Measurements from ENCODE around the gene ZNF655. TPM values are rescaled to one million over a fixed set of nuclear protein-coding genes. Genes with fewer than 3 reads are reported as not detected.
"Not testable (repeated sequence)": the region's sequence is repeated elsewhere in the genome, so short reads cannot be mapped to it uniquely, and the experiment has no call there.

ZNF655 gene
- total RNA-seq, 4 donors from 2014 or later = 37.1 to 142 (median 99.9) TPM

GRCh38 chr7:99543081-99543671 lies 15.3 kb upstream of the ZNF655 start:
- intact Hi-C loops (cut with DNase I; ENCODE audit: low total_unique reads) = no loop called here
- H3K4me3 ChIP-seq = no peak overlapping the region
- H3K36me3 ChIP-seq = no peaks in the 10 kb centered on the region
- H3K27me3 ChIP-seq = no peaks in the 10 kb centered on the region
- no peak for DNase-seq
- TF ChIP-seq CTCF (IDR thresholded peaks at IDR 0.05) (no peak), POLR2A (IDR thresholded peaks at IDR 0.05) (no peak)
- H3K4me1 ChIP-seq = no peaks in the 10 kb centered on the region
- H3K27ac ChIP-seq = no peak overlapping the region
- peaks cover 0 to 14% of the 10 kb centered on the region in 2 donors for H3K9me3 ChIP-seq

GRCh38 chr7:99543916-99544315 lies 14.5 kb upstream of the ZNF655 start:
- intact Hi-C loops (cut with DNase I; ENCODE audit: low total_unique reads) = no loop called here
- H3K4me3 ChIP-seq = no peak overlapping the region

GRCh38 chr7:99545308-99545707 lies 13.1 kb upstream of the ZNF655 start:
- H3K27me3 ChIP-seq; H3K36me3 ChIP-seq; H3K27ac ChIP-seq; DNase-seq; H3K4me1 ChIP-seq; intact Hi-C loops (cut with DNase I; ENCODE audit: low total_unique reads); H3K4me3 ChIP-seq: not testable (repeated sequence)
- H3K9me3 ChIP-seq = peaks cover 0 to 15% of the 10 kb centered on the region in 2 donors

More at GRCh38 chr7:99543916-99544315, 14.5 kb upstream of the ZNF655 start:
- Histone ChIP-seq H3K27me3 (no peaks in the 10 kb centered on the region), H3K27ac (no peak overlapping the region), H3K36me3 (no peaks in the 10 kb centered on the region), H3K9me3 (peaks cover 0 to 18% of the 10 kb centered on the region in 2 donors), H3K4me1 (no peaks in the 10 kb centered on the region)
- no peak for DNase-seq
- TF ChIP-seq POLR2A (IDR thresholded peaks at IDR 0.05) (no peak), CTCF (IDR thresholded peaks at IDR 0.05) (no peak)

- H3K36me3 ChIP-seq; intact Hi-C loops (cut with DNase I; ENCODE audit: low total_unique reads); H3K27me3 ChIP-seq; DNase-seq; H3K4me1 ChIP-seq; H3K4me3 ChIP-seq; H3K27ac ChIP-seq: not testable (repeated sequence)
- peaks cover 0 to 11% of the 10 kb centered on the region in 2 donors for H3K9me3 ChIP-seq
Observed at GRCh38 chr7:99549545-99549944, 8.9 kb upstream of the ZNF655 start.

- Histone ChIP-seq H3K27ac (peak overlapping the region; percentile 82 to 87), H3K9me3 (peaks cover 0 to 5% of the 10 kb centered on the region in 2 donors), H3K4me1 (peaks cover 0 to 8% of the 10 kb centered on the region in 2 donors), H3K36me3 (no peaks in the 10 kb centered on the region), H3K4me3 (peak overlapping the region; percentile 86 to 92), H3K27me3 (no peaks in the 10 kb centered on the region)
- intact Hi-C loops (cut with DNase I; ENCODE audit: low total_unique reads) = loop anchor here (5.0 kb wide), 1 partner anchor 49 kb away; the partner anchor contains the start of genes ZKSCAN5 and ZNF394
- TF ChIP-seq POLR2A (IDR thresholded peaks at IDR 0.05) = no peak
- TF ChIP-seq CTCF (IDR thresholded peaks at IDR 0.05) = no peak
- no peak for DNase-seq
Observed at GRCh38 chr7:99551334-99551733, 7.1 kb upstream of the ZNF655 start.

GRCh38 chr7:99551767-99552463 lies 6.5 kb upstream of the ZNF655 start, which contains the start of gene FAM200A:
Gene FAM200A, minus strand, starts transcription at chr7:99552114. Its CDS starts 3,707 bp downstream, at chr7:99548407.
- peak; percentile 88 to 89 for DNase-seq
- TF ChIP-seq CTCF (IDR thresholded peaks at IDR 0.05) (no peak), POLR2A (IDR thresholded peaks at IDR 0.05) (peak in 1 of 2 donors; percentile 79)
- intact Hi-C loops (cut with DNase I; ENCODE audit: low total_unique reads) = loop anchor here (5.0 kb wide), 1 partner anchor 50 kb away; the partner anchor contains the start of genes ZKSCAN5 and ZNF394
- H3K4me3 ChIP-seq = peak within 1 kb of the TSS; percentile 86 to 92
- H3K9me3 ChIP-seq = peaks cover 0 to 4% of the 10 kb centered on the region in 2 donors
- H3K27ac ChIP-seq = peak within 1 kb of the TSS; percentile 82 to 87
- H3K27me3 ChIP-seq = no peaks in the 10 kb centered on the region
- peaks cover 0 to 8% of the 10 kb centered on the region in 2 donors for H3K4me1 ChIP-seq
- H3K36me3 ChIP-seq = no peaks in the 10 kb centered on the region

Measured in uterus (tissue), 4 donors.